GM18873 (cell line): Measurements from ENCODE around the gene SMARCD1.

ENCODE experiments used
- ATAC-seq: cut with Tn5 transposase; IDR thresholded peaks from one replicate; pipeline ENCODE4 v1.9.1; 2021; ENCODE audit warnings: mild to moderate bottlenecking, moderate library complexity, moderate number of reproducible peaks; ENCODE audit not compliant: unreplicated experiment, low FRiP score

SMARCD1 gene

GRCh38 chr12:50102131-50102531 is 17.0 kb downstream of the SMARCD1 start:
- no peak for ATAC-seq

- no peak for ATAC-seq
These were observed 17.6 kb downstream of the SMARCD1 start for GRCh38 chr12:50102646-50103309.

GRCh38 chr12:50103351-50103750 is 18.2 kb downstream of the SMARCD1 start:
- ATAC-seq = no peak

DNA sequence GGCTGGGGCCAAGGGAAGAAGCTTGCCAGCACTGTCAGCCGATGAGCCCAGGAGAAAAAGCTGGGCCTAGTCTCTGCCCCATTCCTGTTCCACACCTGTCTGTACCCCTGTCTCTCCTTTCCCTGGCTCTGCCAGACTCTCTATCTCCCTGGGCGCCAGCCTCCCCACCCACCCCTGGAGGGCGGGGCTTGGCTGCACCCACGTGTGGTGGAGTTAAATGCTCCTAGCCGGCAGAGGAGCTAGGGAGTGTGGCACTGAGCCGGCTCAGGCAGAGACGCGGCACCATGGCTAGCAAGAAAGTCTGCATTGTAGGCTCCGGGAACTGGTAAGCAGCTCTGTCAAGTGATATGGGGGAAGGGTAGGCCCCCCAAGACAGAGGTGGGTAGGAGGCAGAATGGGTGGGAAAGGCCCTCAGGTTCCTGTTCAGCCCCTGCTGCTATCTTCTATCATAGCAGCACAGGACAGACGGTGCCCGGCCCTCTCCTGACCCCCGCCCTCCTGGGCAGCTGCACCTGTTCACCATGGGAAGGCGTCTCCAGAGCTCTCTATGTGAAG is 18.7 kb downstream of the SMARCD1 start, which contains the start of gene GPD1:
TSS of gene GPD1 (plus strand) at position 242 of the 555 bp plus-strand sequence. CDS start at position 285, 43 bp downstream.
- ATAC-seq = no peak

- ATAC-seq = no peak
These were observed 19.6 kb downstream of the SMARCD1 start for GRCh38 chr12:50104417-50105366.

DNA sequence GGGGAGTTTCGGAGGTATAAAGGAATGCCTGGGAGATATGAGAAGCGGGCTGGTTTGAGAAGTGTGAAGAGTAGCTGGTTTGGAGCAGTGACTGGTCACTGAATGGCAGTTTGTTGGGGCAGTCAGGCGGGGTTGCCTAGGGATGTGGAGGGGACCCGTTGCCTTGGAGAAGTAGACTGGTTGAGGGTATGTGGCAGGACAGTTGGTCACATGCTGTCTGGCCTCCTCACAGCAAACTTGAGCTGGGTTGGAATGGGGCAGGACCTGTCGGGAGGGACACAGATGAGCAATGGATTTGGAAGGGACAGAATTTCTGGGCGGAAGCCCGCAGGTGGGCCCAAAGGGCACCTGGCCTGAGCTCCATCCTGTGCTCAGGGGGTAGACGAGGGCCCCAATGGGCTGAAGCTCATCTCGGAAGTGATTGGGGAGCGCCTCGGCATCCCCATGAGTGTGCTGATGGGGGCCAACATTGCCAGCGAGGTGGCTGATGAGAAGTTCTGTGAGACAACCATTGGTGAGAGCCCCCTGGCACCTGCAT is 20.8 kb downstream of the SMARCD1 start:
- no peak for ATAC-seq

DNA sequence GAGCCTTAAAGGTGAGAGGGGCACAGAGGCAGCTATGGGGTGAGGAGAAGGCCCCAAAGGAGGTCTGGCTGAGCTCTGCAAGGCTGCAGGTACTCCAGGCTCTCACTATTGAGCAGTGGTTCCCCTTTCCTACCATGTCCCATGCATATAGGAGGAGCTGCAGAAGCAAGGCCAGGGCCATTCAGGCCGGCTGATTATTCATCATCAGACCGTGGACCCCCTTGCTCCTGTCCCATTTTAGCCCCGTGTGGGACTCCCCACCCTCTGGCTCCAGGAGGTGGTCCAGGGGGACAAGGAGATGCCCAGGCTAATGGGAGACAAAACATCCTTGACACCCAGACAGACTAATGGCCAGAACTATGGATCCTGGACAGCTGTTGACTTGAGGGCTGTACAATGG is 21.8 kb downstream of the SMARCD1 start:
- no peak for ATAC-seq

DNA sequence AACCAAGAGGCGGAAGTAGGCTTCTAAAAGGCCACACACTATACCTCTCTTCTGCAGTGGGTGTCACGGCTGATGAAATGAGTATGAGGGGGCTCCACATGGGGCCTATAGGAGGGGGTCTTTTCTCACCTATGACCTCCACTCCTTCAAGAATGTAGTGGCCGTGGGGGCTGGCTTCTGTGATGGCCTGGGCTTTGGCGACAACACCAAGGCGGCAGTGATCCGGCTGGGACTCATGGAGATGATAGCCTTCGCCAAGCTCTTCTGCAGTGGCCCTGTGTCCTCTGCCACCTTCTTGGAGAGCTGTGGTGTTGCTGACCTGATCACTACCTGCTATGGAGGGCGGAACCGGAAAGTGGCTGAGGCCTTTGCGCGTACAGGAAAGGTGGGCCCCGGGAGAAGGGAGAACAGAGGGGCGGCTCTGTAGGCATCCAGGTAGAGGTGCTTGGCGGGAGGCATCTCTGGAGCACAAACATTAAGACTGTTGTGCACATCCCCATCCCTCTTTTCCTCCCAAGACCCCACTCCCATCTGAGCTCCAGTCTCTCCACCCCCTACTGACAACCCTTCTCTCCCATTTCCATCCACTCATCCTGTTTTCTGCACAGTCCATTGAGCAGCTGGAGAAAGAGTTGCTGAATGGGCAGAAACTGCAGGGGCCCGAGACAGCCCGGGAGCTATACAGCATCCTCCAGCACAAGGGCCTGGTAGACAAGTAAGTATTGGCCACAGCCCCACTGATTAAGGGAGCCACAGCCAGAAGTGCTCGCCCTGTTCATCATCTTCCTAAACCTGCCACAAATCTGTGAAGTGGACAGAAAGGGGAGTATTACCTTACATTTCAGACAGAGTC is 22.5 kb downstream of the SMARCD1 start:
- ATAC-seq = no peak

GRCh38 chr12:50109319-50109718 is 24.2 kb downstream of the SMARCD1 start:
- no peak for ATAC-seq

GRCh38 chr12:50110127-50110761 is 25.1 kb downstream of the SMARCD1 start:
- ATAC-seq = no peak

- ATAC-seq = no peak
These were observed 25.7 kb downstream of the SMARCD1 start for GRCh38 chr12:50110762-50111351.

- ATAC-seq = no peak
These were observed 26.2 kb downstream of the SMARCD1 start for GRCh38 chr12:50111395-50111692.

- ATAC-seq = peak; percentile 90
These were observed 26.7 kb downstream of the SMARCD1 start, which contains the start of gene COX14 for GRCh38 chr12:50111693-50112455. Gene COX14, plus strand, starts transcription at chr12:50112236. Its CDS starts 7,808 bp downstream, at chr12:50120044.

DNA sequence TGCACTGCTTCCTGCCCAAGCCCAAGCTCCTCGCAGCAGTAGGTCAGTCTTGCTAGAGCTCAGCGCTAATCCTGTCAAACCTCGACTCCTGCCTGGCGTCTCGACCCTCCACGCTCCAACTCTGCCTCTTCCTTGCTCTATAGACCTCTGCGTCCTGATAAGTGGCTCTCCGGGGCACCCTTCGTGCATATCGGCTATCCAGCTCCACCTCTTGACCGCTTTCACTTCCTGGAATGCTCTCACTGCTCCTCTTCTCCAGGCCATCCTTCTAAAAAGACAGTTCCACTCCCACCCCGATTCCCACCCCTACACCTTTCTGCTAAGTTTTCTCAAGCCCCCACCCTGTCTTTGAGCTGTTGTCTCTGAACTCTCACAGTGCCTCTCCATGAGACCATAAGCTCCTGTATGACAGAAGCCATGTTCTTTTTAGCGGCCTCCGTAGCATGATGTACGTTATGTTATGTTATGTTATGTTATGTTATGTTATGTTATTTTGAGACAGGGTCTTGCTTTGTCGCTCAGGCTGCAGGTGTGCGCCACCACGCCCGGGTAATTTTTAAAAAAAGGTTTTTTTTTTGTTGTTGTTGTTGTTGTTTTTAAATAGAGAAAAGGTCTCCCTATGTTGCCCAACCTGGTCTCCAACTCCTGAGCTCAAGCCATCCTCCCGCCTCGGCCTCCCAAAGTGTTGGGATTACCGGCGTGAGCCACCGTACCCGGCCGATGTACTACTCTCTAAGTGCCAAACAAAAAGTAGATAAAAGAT is 27.5 kb downstream of the SMARCD1 start:
- ATAC-seq = no peak

DNA sequence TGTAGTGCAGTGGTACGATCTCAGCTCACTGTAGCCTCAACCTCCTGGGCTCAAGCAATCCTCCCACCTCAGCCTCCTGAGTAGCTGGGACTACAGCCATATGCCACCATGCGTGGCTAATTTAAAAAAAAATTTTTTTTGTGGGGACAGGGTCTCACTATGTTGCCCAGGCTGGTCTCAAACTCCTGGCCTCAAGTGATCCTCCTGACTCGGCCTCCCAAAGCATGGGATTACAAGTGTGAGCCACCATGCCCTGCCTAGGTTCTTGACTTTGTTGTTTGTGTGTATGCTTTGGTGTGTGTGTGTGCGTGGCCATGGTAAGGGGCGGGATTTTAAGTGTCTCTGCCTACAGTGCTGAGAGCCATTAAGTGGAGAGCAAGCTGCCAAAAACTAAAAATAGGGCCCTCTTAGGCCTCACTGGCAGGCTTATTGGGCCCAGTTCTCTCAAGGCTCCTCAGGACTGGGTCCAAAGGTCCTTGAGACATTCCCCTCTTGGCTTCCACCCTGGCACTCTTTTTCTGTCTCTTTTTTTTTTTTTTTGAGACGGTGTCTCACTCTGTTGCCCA is 32.0 kb downstream of the SMARCD1 start:
- ATAC-seq = no peak

- no peak for ATAC-seq
These were observed 34.2 kb downstream of the SMARCD1 start for GRCh38 chr12:50119387-50119786.

GRCh38 chr12:50120521-50120920 is 35.4 kb downstream of the SMARCD1 start:
- no peak for ATAC-seq
